ENCODE results near the gene REEP6.
"Not testable (repeated sequence)": the region's sequence is repeated elsewhere in the genome, so short reads cannot be mapped to it uniquely, and the experiment has no call there.

The REEP6 gene

GRCh38 chr19:1492474-1493006 is 1.6 kb downstream of the REEP6 start:
- DNase-seq: no peak

GRCh38 chr19:1494115-1494815 is 3.3 kb downstream of the REEP6 start:
- no peak for DNase-seq

- no peak for DNase-seq
Observed at GRCh38 chr19:1495051-1495798, 4.2 kb downstream of the REEP6 start.

- no peak for DNase-seq
Observed at GRCh38 chr19:1495799-1496713, 5.1 kb downstream of the REEP6 start.

GRCh38 chr19:1496714-1497577 is 6.0 kb downstream of the REEP6 start:
- no peak for DNase-seq

GRCh38 chr19:1497578-1498235 is 6.7 kb downstream of the REEP6 start:
- DNase-seq: no peak

- DNase-seq: not testable (repeated sequence)
Observed at GRCh38 chr19:1499231-1499630, 8.2 kb downstream of the REEP6 start.

GRCh38 chr19:1501200-1501595 is 10.2 kb downstream of the REEP6 start:
- no peak for DNase-seq

GRCh38 chr19:1502433-1503088 is 11.6 kb downstream of the REEP6 start:
- DNase-seq: no peak

GRCh38 chr19:1503089-1503924 is 12.3 kb downstream of the REEP6 start:
- DNase-seq: no peak

- DNase-seq: no peak
Observed at GRCh38 chr19:1503925-1504773, 13.2 kb downstream of the REEP6 start.

- DNase-seq: no peak
Observed at GRCh38 chr19:1505012-1505411, 14.0 kb downstream of the REEP6 start.

- no peak for DNase-seq
Observed at GRCh38 chr19:1505991-1506881, 15.3 kb downstream of the REEP6 start.

GRCh38 chr19:1507192-1507660 is 16.2 kb downstream of the REEP6 start:
- no peak for DNase-seq

- DNase-seq: peak; percentile 98
Observed at GRCh38 chr19:1507763-1508506, 17.0 kb downstream of the REEP6 start.

- DNase-seq: no peak
Observed at GRCh38 chr19:1508507-1508856, 17.5 kb downstream of the REEP6 start.
